DMS153 (cell line): ENCODE data around the gene CTIF.
A peak's percentile ranks its signal among the peaks of the same experiment; 100 is the strongest.
"Not testable (repeated sequence)": the region's sequence is repeated elsewhere in the genome, so short reads cannot be mapped to it uniquely, and the experiment has no call there.

Experiments used
- DNase-seq: peaks from one replicate; lab custom pipeline; 2025; lab: John Stamatoyannopoulos, UW

CTIF gene

GRCh38 chr18:48708807-48709206 lies 170.0 kb downstream of the CTIF start:
- DNase-seq: no peak

- peak; percentile 2 for DNase-seq
These were observed 170.7 kb downstream of the CTIF start for GRCh38 chr18:48709371-48710062.

- peak; percentile 33 for DNase-seq
These were observed 173.0 kb downstream of the CTIF start for GRCh38 chr18:48711651-48712486.

GRCh38 chr18:48713309-48713708 lies 174.5 kb downstream of the CTIF start:
- no peak for DNase-seq

- no peak for DNase-seq
These were observed 176.0 kb downstream of the CTIF start for GRCh38 chr18:48714873-48715272.

- no peak for DNase-seq
These were observed 177.0 kb downstream of the CTIF start for GRCh38 chr18:48715711-48716361.

- not testable (repeated sequence) for DNase-seq
These were observed 178.4 kb downstream of the CTIF start for GRCh38 chr18:48717227-48717626.

- DNase-seq: no peak
These were observed 179.6 kb downstream of the CTIF start for GRCh38 chr18:48718251-48718959.

- DNase-seq: no peak
These were observed 180.6 kb downstream of the CTIF start for GRCh38 chr18:48719388-48719787.

- DNase-seq: no peak
These were observed 181.3 kb downstream of the CTIF start for GRCh38 chr18:48719974-48720654.

GRCh38 chr18:48720655-48721025 lies 181.8 kb downstream of the CTIF start:
- DNase-seq: no peak

GRCh38 chr18:48721312-48721711 lies 182.5 kb downstream of the CTIF start:
- DNase-seq: no peak

GRCh38 chr18:48723016-48723415 lies 184.2 kb downstream of the CTIF start:
- no peak for DNase-seq

GRCh38 chr18:48723837-48724236 lies 185.0 kb downstream of the CTIF start:
- no peak for DNase-seq

- DNase-seq: no peak
These were observed 185.6 kb downstream of the CTIF start for GRCh38 chr18:48724442-48724841.

- DNase-seq: no peak
These were observed 186.1 kb downstream of the CTIF start for GRCh38 chr18:48724939-48725338.

- DNase-seq: no peak
These were observed 186.7 kb downstream of the CTIF start for GRCh38 chr18:48725562-48725961.

- no peak for DNase-seq
These were observed 188.8 kb downstream of the CTIF start for GRCh38 chr18:48727681-48728080.

GRCh38 chr18:48728204-48728833 lies 189.5 kb downstream of the CTIF start:
- DNase-seq: no peak

GRCh38 chr18:48729404-48729803 lies 190.6 kb downstream of the CTIF start:
- no peak for DNase-seq

GRCh38 chr18:48730010-48730409 lies 191.2 kb downstream of the CTIF start:
- no peak for DNase-seq
